ENCODE measurements around the gene CACNA1C.

The CACNA1C gene

GRCh38 chr12:2273288-2273687, 220.5 kb downstream of the CACNA1C start:
- Histone ChIP-seq H3K4me2 (ENCODE audit: low read length) (no peak overlapping the region), H3K27ac (ENCODE audit: low read depth, low read length) (no peak overlapping the region), H4K20me1 (ENCODE audit: control insufficient read depth, insufficient read depth, low read depth, low read length) (no peaks in the 10 kb centered on the region), H3K27me3 (ENCODE audit: control insufficient read depth, low read length) (no peaks in the 10 kb centered on the region), H3K9me2 (replicated peaks; ENCODE audit: control insufficient read depth, low read length) (no peaks in the 10 kb centered on the region), H3K4me3 (ENCODE audit: low read length) (no peak overlapping the region), H3K36me3 (ENCODE audit: control insufficient read depth, low read length) (no peaks in the 10 kb centered on the region), H3K9me3 (ENCODE audit: control insufficient read depth, insufficient read depth, low read length) (no peaks in the 10 kb centered on the region), H3F3A (ENCODE audit: control insufficient read depth, insufficient read depth) (no peaks in the 10 kb centered on the region), H3K79me2 (ENCODE audit: control insufficient read depth, low read length) (no peaks in the 10 kb centered on the region), H3K4me1 (ENCODE audit: control insufficient read depth, low read length) (no peaks in the 10 kb centered on the region)
- TF ChIP-seq CTCF (IDR thresholded peaks at IDR 0.05; ENCODE audit: low read depth, low read length, poor library complexity, severe bottlenecking) (no peak), EZH2phosphoT487 (IDR thresholded peaks at IDR 0.05; ENCODE audit: borderline replicate concordance, low read length) (no peak)

- H3K79me2 ChIP-seq (ENCODE audit: control insufficient read depth, low read length) = no peaks in the 10 kb centered on the region
- no peaks in the 10 kb centered on the region for H3F3A ChIP-seq (ENCODE audit: control insufficient read depth, insufficient read depth)
- H3K27me3 ChIP-seq (ENCODE audit: control insufficient read depth, low read length) = no peaks in the 10 kb centered on the region
- no peak for TF ChIP-seq EZH2phosphoT487 (IDR thresholded peaks at IDR 0.05; ENCODE audit: borderline replicate concordance, low read length)
- TF ChIP-seq CTCF (IDR thresholded peaks at IDR 0.05; ENCODE audit: low read depth, low read length, poor library complexity, severe bottlenecking) = no peak
- no peaks in the 10 kb centered on the region for H3K36me3 ChIP-seq (ENCODE audit: control insufficient read depth, low read length)
- no peaks in the 10 kb centered on the region for H3K4me1 ChIP-seq (ENCODE audit: control insufficient read depth, low read length)
- H3K9me3 ChIP-seq (ENCODE audit: control insufficient read depth, insufficient read depth, low read length) = no peaks in the 10 kb centered on the region
- no peak overlapping the region for H3K4me3 ChIP-seq (ENCODE audit: low read length)
- H3K9me2 ChIP-seq (replicated peaks; ENCODE audit: control insufficient read depth, low read length) = no peaks in the 10 kb centered on the region
- no peaks in the 10 kb centered on the region for H4K20me1 ChIP-seq (ENCODE audit: control insufficient read depth, insufficient read depth, low read depth, low read length)
- no peak overlapping the region for H3K4me2 ChIP-seq (ENCODE audit: low read length)
- no peak overlapping the region for H3K27ac ChIP-seq (ENCODE audit: low read depth, low read length)
Observed at GRCh38 chr12:2273751-2274150, 221.0 kb downstream of the CACNA1C start.

GRCh38 chr12:2274733-2275132, 221.9 kb downstream of the CACNA1C start:
- H3K27me3 ChIP-seq (ENCODE audit: control insufficient read depth, low read length) = no peaks in the 10 kb centered on the region
- no peaks in the 10 kb centered on the region for H4K20me1 ChIP-seq (ENCODE audit: control insufficient read depth, insufficient read depth, low read depth, low read length)
- H3K79me2 ChIP-seq (ENCODE audit: control insufficient read depth, low read length) = no peaks in the 10 kb centered on the region
- H3K27ac ChIP-seq (ENCODE audit: low read depth, low read length) = no peak overlapping the region
- H3K9me3 ChIP-seq (ENCODE audit: control insufficient read depth, insufficient read depth, low read length) = no peaks in the 10 kb centered on the region
- no peak overlapping the region for H3K4me2 ChIP-seq (ENCODE audit: low read length)
- H3K4me1 ChIP-seq (ENCODE audit: control insufficient read depth, low read length) = no peaks in the 10 kb centered on the region
- H3K9me2 ChIP-seq (replicated peaks; ENCODE audit: control insufficient read depth, low read length) = no peaks in the 10 kb centered on the region
- no peaks in the 10 kb centered on the region for H3F3A ChIP-seq (ENCODE audit: control insufficient read depth, insufficient read depth)
- TF ChIP-seq CTCF (IDR thresholded peaks at IDR 0.05; ENCODE audit: low read depth, low read length, poor library complexity, severe bottlenecking) (no peak), EZH2phosphoT487 (IDR thresholded peaks at IDR 0.05; ENCODE audit: borderline replicate concordance, low read length) (no peak)
- H3K4me3 ChIP-seq (ENCODE audit: low read length) = no peak overlapping the region
- H3K36me3 ChIP-seq (ENCODE audit: control insufficient read depth, low read length) = no peaks in the 10 kb centered on the region

All from DOHH2 (cell line).